Thoracic aorta (tissue), 2 donors: ENCODE measurements around the gene TTC9B. TPM values are rescaled to one million over a fixed set of nuclear protein-coding genes. Genes with fewer than 3 reads are reported as not detected.

Experiments used
- ATAC-seq: fragments of 150-250 bp; one replicate; pipeline ENCODE4 v1.8.0; 2017; ENCODE audit warnings: low read depth; ENCODE audit not compliant: insufficient number of reproducible peaks, low FRiP score
- DNase-seq: peaks from one replicate; pipeline ENCODE4 v3.0.0-alpha.2; 2020; ENCODE audit warnings: low spot score
- H3K27ac ChIP-seq, 2 donors: fragments of 200-600 bp; sonication (generic); 1 replicate in 1 of 2; 2 replicates in 1 of 2; pipeline ENCODE4 v1.5.1; 2016; ENCODE audit warnings: mild to moderate bottlenecking in 2 of 2, moderate library complexity in 2 of 2
- H3K27me3 ChIP-seq: fragments of 200-600 bp; sonication (generic); replicated peaks from 2 replicates; pipeline ENCODE4 v1.6.0; 2016; ENCODE audit warnings: mild to moderate bottlenecking; ENCODE audit not compliant: insufficient read depth
- H3K36me3 ChIP-seq: fragments of 200-600 bp; sonication (generic); one replicate; pipeline ENCODE4 v1.5.1; 2016
- H3K4me1 ChIP-seq, 2 donors: fragments of 200-600 bp; sonication (generic); 1 replicate in 1 of 2; 2 replicates in 1 of 2; pipeline versions ENCODE4 v1.5.1 to v1.6.0; 2016; ENCODE audit warnings: low read depth in 2 of 2, mild to moderate bottlenecking in 1 of 2; ENCODE audit not compliant: control insufficient read depth in 1 of 2
- H3K4me3 ChIP-seq: fragments of 200-600 bp; sonication (generic); 2 replicates; pipeline ENCODE4 v1.5.1; 2016; ENCODE audit warnings: mild to moderate bottlenecking
- H3K9me3 ChIP-seq: fragments of 200-600 bp; sonication (generic); 2 replicates; pipeline ENCODE4 v1.5.1; 2016
- total RNA-seq, 2 donors: library from RNA; depleted of rRNA; stranded (reverse); fragments of >200 nt; gene quantifications; one replicate each; pipeline versions ENCODE4 v1.1.0 to v1.2.3, GENCODE V29; 2016
- TF ChIP-seq, protein P1 (sequence below): fragments of 200-600 bp; sonication (generic); IDR thresholded peaks from one replicate; pipeline ENCODE4 v1.5.1; 2019; ENCODE audit warnings: antibody characterized with exemption

TTC9B gene
- total RNA-seq, 2 donors from 2014 or later = not detected

DNA sequence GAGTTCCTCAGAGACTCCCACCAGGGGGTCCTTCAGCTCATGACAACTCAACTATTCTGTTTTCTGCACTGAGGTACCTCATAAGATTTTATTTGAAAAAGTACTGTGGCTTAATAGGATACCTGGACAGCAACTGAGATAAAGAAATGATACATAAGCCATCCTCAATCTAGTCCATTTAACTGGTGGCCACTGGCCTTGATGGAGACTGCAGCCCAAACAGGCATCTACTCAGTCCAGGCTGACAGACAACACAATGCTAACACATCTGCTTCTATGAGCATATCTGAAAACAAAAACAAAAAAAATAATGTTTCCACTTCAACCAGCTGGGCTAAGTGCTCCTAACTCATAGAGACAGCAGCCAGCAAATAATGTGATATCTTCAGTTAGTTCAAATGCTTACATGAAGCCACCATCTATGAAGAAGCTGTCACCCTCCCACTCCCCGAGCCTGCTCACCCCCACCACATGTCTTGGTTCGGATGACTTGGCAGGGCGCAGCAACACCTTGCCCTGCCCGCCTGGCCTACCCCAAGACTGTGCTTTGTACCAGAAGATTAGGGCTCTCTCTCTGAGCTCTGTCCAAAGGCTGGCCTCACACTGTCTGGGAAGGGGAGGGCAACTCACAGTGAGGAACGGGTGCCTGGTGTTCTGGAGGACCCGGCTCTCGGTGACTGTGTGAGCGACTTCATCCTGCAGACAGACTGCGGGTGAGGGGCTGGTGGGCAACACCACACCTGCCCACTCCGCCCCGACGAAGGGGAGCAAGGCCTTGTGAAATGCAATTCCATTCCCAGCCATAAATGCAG, 21.4 kb upstream of the TTC9B start:
- Histone ChIP-seq H3K36me3 (peaks cover 62% of the 10 kb centered on the region), H3K27me3 (no peaks in the 10 kb centered on the region), H3K27ac (no peak overlapping the region), H3K4me1 (peaks cover 0 to 13% of the 10 kb centered on the region in 2 donors), H3K4me3 (no peak overlapping the region), H3K9me3 (no peaks in the 10 kb centered on the region)
- ATAC-seq (no peak), DNase-seq (no peak)
- TF ChIP-seq, protein P1, sequence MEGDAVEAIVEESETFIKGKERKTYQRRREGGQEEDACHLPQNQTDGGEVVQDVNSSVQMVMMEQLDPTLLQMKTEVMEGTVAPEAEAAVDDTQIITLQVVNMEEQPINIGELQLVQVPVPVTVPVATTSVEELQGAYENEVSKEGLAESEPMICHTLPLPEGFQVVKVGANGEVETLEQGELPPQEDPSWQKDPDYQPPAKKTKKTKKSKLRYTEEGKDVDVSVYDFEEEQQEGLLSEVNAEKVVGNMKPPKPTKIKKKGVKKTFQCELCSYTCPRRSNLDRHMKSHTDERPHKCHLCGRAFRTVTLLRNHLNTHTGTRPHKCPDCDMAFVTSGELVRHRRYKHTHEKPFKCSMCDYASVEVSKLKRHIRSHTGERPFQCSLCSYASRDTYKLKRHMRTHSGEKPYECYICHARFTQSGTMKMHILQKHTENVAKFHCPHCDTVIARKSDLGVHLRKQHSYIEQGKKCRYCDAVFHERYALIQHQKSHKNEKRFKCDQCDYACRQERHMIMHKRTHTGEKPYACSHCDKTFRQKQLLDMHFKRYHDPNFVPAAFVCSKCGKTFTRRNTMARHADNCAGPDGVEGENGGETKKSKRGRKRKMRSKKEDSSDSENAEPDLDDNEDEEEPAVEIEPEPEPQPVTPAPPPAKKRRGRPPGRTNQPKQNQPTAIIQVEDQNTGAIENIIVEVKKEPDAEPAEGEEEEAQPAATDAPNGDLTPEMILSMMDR = no peak

- Histone ChIP-seq H3K27me3 (no peaks in the 10 kb centered on the region), H3K9me3 (no peaks in the 10 kb centered on the region), H3K4me1 (peaks cover 0 to 13% of the 10 kb centered on the region in 2 donors), H3K27ac (no peak overlapping the region), H3K4me3 (no peak overlapping the region), H3K36me3 (peaks cover 65% of the 10 kb centered on the region)
- no peak for ATAC-seq
- no peak for DNase-seq
- TF ChIP-seq, protein P1 = no peak
Measured at GRCh38 chr19:40238775-40239174, 20.6 kb upstream of the TTC9B start.

GRCh38 chr19:40237791-40238190, 19.6 kb upstream of the TTC9B start:
- DNase-seq (no peak), ATAC-seq (no peak)
- Histone ChIP-seq H3K4me1 (peaks cover 0 to 12% of the 10 kb centered on the region in 2 donors), H3K9me3 (no peaks in the 10 kb centered on the region), H3K4me3 (no peak overlapping the region), H3K27ac (no peak overlapping the region), H3K36me3 (peaks cover 65% of the 10 kb centered on the region), H3K27me3 (no peaks in the 10 kb centered on the region)
- TF ChIP-seq, protein P1 = no peak

DNA sequence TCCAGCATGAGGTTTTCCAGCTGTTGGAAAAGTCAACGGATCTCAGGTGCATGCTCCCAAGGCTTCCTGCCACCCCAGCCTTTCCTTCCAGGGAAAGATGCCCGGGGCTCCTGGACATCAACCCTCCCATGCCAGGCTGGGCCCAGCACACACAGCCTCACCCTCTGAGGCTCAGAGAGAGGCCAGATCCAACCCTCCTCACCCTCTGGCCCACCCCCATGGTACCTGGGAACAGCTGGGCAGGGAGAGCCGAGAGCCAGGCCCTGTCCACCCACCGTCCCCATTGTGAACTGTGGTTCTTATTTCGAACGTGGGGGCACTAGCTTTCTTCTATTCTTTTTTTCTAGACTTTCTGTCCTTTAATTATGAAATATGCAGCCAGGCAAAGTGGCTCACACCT, 18.2 kb upstream of the TTC9B start:
- TF ChIP-seq, protein P1 = no peak
- H3K27ac ChIP-seq = no peak overlapping the region

GRCh38 chr19:40236026-40236355, 17.8 kb upstream of the TTC9B start:
- Histone ChIP-seq H3K27me3 (no peaks in the 10 kb centered on the region), H3K36me3 (peaks cover 56% of the 10 kb centered on the region), H3K9me3 (no peaks in the 10 kb centered on the region), H3K4me3 (no peak overlapping the region), H3K27ac (no peak overlapping the region), H3K4me1 (peaks cover 0 to 7% of the 10 kb centered on the region in 2 donors)
- DNase-seq (no peak), ATAC-seq (no peak)
- TF ChIP-seq, protein P1 = no peak

More for the DNA sequence above, 18.2 kb upstream of the TTC9B start:
- DNase-seq = no peak
- Histone ChIP-seq H3K4me3 (no peak overlapping the region), H3K36me3 (peaks cover 60% of the 10 kb centered on the region), H3K4me1 (peaks cover 0 to 3% of the 10 kb centered on the region in 2 donors), H3K9me3 (no peaks in the 10 kb centered on the region), H3K27me3 (no peaks in the 10 kb centered on the region)
- ATAC-seq = no peak
